ENCODE data around the gene CENPX.
A peak's percentile ranks its signal among the peaks of the same experiment; 100 is the strongest.

Gene CENPX

DNA sequence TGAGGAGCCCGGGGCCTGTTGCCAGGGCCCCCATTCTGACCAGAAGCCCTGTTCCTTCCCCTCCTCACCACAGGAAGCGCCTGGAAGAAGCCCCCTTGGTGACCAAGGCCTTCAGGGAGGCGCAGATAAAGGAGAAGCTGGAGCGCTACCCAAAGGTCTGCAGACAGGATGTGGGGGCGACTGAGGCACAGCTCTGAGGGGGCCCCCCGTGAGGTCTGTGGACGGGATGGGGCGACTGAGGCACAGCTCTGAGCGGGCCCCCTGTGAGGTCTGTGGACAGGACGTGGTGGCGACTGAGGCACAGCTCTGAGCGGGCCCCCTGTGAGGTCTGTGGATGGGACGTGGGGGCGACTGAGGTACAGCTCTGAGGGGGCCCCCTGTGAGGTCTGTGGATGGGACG is 13.3 kb downstream of the CENPX start:
- no peak for DNase-seq

DNA sequence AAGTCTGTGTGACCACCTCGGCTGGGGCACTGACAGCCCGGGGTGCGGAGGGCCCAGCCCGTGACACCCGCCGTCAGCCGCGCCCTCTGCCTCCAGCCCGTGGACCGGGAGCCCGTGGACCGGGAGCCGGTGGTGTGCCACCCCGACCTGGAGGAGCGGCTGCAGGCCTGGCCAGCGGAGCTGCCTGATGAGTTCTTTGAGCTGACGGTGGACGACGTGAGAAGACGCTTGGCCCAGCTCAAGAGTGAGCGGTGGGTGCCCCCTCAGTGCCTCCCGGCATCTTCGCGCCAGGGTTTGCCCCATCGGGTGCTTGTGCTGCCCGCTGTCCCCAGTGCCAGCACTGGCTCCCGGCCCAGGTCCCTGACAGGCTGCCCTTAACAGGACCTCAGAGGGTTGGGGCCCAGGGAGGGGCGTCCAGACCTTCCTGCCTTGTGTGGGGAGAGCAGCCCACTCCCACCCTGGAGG is 13.7 kb downstream of the CENPX start:
- DNase-seq, result no peak

- DNase-seq, result no peak
Observed at GRCh38 chr17:82008258-82008940, 14.3 kb downstream of the CENPX start.

GRCh38 chr17:82007495-82008257 is 15.0 kb downstream of the CENPX start:
- DNase-seq, result no peak

DNA sequence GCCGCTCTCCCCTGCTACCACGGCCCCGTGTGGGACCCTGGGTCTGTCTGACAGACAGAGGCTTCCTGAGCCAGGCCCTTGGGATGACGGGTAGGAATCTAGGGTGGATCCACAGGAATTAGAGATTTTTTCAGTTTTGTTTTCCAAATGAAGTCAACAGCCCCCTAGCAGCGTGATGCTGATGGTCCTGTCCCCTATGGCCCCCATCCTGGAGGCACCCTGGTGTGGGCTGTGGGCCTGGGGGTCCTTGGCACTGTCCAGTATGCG is 15.5 kb downstream of the CENPX start:
- no peak for DNase-seq

DNA sequence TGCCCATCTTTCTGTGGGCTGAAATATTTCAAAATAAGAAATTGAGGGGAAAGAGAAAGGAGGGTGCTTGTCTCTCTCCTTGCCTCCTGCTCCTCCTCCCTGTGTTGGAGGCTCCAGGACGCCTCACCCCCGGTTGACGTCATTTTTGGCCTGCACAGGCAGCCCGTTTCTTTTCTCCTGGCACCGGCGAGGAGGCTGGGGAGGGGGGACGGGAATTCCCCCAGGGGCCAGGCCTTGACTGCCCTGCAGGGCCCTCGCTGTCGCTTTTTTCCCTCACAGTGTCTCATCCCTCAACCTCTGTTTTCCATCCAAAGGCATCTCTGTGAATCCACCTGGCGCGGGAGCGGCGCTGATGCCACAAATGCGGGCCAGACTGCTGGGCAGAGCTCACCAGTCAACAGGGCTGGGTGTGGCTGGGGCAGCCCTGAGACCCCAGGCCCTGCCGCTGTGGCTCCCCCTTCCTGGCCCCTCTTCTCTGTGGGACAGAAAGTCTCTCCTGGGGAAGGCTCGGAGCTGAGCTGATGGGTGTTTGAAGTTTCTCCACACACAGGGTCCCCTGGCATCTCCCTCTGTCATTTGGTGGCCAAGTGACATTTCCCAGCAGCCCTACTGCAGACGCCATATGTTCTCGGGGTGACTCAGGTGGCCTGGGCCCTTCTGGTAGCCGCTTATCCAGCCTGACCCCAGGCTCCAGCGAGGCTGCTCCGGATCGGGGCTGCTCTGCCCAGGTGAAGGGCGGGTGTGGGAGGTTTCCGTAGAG is 16.0 kb downstream of the CENPX start:
- DNase-seq, result peak; percentile 38

- DNase-seq, result peak; percentile 21
Observed at GRCh38 chr17:82005701-82006348, 16.9 kb downstream of the CENPX start.

DNA sequence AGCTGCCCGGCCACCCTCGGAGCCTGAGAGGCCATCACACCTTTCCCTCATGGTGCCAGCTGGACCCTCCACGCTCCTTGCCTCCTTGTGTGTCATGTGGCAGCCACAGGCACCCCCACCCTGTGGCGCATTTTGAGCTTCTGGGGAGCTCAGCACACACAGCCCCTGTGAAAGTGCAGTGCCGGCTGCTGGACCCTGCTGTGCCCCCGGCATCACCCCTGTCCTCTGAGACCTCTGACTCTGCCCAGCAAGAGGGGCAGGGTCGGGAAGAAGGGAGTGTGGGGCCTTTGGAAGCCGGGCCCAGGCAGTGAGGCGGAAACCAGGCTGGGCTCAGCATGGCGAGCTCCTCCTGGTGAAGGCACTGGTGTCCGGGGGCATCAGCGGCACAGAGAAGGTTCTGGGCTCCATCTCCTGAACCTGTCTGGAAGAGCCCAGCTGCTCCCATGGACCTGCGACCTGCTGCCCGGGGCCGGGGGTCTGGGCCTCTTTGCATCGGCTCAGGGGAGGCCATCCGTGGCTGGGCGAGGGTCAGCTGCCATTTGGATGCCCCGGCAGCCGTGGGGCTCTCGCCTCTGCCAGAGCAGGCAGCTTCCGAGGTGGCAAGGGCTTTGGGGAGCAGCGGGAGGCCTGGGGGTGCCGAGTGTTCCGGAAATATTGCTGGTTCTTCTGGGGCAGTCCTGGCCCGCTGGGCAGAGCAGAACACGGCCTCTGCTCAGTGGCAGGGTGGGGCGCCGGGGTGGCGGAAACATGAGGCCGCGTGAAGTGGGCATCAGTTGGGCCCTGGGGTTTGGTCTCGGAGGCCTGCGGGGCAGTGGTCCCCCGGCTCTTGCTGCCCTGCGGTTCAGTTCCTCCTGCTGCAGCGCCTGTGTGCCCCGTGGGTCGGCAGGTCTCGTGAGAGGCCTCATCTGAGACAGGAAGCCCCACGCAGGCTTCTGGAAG is 17.9 kb downstream of the CENPX start:
- no peak for DNase-seq

DNA sequence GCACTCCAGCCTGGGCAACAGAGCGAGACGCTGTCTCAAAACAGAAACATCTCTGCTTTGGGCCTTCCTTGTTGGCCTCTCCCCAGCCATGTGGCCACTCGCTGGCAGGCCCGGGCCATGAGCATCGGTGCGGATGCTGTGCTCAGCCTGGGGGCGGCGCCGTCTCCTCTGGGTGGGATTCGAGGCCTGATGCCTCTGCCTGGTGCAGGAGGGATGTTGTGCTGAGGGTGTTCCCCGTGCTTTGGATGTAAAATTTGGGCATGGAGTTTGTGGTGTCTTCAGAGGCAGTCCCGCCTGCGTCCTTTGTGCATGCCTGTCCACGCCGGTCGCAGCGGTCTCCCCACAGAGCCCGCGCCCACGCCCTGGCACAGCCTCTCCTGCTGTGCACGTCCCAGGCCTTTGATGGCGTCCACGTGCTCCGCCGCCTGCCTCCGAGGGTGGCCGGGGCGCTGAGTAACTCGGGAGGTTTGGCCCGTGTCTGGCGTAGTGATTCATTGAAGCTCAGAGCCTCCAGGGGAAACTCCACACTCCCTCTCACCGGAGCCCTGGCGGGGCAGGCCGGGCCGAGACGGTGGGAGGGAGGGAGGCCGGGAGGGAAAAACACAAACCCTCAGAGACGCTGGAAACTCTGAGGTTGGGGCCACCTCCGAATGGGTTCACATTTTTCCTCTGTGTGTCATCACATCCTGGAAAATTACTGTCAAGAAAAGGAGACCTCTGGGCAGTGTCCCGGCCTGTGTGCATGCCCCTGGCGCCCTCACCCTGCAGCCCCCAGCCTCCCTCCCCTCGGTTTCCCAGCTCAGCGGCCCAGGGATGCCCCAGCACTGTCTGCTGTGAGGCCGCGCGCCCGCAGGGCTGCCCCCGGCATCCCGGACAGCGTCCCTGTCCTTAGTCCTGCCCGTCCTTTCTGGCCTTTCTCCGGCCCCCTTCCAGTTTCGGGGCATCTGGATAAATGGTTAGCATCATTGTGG is 19.0 kb downstream of the CENPX start:
- DNase-seq, result no peak

DNA sequence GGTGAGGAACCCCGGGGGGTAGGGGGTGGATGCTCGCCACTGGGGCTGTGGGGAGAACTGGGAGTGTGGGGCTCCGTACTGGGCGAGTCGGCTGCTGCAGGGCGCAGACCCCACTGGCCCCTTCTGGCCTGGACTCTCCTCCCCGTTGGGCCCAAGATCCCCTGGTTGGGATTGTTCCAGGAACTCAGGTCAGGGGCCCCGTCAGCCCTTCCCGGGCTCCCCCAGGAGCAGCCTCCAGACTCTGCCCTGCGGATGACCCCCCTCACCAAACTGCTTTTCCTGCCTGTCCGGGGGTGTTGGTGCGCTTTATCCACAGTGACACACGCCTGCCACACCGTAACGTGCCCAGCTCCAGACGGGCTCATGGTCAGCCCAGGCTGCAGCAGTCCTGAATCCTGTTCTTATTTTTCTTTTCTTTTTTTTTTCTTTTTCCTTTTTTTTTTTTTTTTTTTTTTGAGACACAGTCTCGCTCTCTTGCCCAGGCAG is 21.1 kb downstream of the CENPX start:
- no peak for DNase-seq

GRCh38 chr17:82000803-82001570 is 21.7 kb downstream of the CENPX start:
- peak; percentile 56 for DNase-seq

- no peak for DNase-seq
Observed at GRCh38 chr17:81999976-82000802, 22.5 kb downstream of the CENPX start.

DNA sequence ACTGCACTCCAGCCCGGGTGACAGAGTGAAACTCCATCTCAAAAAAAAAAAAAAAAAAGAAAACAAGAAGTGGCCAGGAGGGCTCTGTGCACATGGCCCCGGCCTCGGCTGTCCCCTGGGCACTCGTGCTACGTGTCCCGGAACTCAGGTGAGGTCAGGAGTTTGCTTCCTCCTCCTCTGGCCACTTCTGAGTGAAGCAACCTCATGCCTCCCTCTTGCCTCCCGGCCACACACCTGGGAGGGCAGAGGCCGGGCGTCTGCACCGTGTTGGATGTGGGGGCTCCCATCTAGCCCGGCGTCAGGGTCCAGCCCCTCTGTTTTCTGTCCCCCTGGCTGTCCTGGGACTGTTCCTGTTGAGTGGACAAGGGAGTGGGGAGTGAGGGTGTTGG is 23.1 kb downstream of the CENPX start:
- no peak for DNase-seq

DNA sequence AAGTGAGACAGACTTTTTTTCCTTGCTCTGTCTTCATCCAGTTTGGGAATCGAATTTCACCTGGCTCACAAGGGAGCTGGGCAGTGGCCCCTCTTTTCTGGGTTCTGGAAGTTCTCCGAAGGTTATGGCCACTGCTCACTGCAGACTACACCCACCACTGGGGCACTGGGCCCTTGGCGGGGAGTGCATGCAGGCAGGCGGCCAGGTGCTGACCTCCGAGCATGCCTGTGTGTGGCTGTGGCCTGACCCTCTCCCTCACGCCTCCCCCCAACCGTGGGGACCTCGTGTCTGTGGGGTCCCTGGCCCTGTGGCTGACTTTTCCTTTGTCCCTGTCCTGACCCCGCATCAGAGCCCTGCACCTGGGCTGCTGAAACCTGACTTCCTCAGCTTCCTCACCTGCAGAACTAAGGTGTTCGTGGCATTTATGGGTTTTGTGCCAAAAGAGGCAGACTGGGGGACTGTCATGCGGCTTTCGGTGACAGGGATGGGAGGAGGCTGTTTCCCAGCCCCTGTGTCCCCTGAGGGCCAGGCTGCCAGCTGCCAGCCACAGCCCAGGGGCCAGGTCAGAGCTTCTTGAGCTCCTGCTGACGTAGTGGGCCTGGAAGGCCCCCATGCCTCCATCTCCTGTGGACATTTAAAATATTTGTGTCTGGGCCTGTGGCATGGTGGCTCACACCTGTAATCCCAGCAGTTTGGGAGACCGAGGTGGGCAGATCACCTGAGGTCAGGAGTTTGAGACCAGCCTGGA is 23.8 kb downstream of the CENPX start:
- DNase-seq, result no peak

GRCh38 chr17:81998212-81998611 is 24.5 kb downstream of the CENPX start:
- no peak for DNase-seq

DNA sequence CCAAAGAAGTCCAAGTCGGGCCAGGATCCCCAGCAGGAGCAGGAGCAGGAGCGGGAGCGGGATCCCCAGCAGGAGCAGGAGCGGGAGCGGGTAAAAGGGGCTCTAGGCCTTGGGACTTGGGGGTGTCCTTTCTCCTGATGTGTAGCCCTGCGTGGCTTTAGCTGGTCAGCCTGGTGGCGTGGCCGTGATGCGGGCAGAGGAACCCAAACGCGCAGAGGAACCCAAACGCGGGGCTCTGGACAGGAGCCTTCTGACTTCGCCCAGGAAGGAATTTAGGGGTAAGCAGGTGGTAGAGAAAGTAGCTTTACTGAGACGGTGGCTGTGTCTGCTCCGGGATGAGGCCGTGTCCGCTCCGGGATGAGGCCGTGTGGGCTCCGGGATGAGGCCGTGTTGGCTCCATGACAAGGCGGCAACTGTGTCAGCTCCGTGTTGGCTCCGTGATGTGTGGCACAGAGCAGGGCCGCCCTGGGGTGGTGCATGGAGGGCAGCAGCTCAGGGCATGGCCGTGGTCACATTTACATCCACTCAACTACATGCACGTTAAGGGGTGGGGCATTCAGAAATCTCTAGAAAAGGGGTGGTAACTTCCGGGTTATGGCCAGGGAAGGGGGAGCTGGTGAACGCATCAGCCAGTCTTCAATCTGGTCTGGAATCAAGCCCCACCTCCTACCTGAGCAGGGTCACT is 25.8 kb downstream of the CENPX start:
- DNase-seq, result no peak

DNA sequence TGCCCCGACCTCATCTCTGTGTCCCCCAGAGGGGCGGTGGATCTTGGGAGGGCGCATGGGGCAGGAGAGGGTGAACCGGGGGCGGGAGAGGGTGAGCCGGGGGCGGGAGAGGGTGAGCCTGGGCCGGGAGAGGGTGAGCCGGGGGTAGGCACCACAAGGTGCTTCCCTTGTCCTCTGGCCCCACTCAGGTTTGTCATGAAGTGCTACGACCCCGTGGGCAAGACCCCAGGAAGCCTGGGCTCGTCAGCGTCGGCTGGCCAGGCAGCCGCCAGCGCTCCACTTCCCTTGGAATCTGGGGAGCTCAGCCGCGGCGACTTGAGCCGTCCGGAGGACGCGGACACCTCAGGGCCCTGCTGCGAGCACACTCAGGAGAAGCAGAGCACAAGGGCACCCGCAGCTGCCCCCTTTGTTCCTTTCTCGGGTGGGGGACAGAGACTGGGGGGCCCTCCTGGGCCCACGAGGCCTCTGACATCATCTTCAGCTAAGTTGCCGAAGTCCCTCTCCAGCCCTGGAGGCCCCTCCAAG is 26.4 kb downstream of the CENPX start:
- no peak for DNase-seq

All from NCI-H1694 (cell line).